Activated CD8-positive, alpha-beta memory T cell treated with anti-CD3 and anti-CD28 coated beads, Interleukin-2, amount 10 ng/mL, durations not matched to agents 7 days and 5 days (primary cell): ENCODE data around the gene ARMC9. TPM values are rescaled to one million over a fixed set of nuclear protein-coding genes. Genes with fewer than 3 reads are reported as not detected.

Source experiments
- ATAC-seq: fragments of 150-1000 bp; cut with Tn5 transposase; one replicate; pipeline ENCODE4 v1.10.0; 2021; ENCODE audit warnings: moderate library complexity
- CTCF ChIA-PET: fragments of 350-600 bp; sonication (Branson Sonifier 250); formaldehyde crosslinking; loops from one replicate; lab custom pipeline; 2021; ENCODE audit warnings: antibody characterized with exemption; lab: Charles Lee
- DNase-seq: peaks from one replicate; pipeline ENCODE4 v3.0.0-alpha.2; 2020
- H3K27ac Mint-ChIP-seq: one replicate; pipeline ENCODE4 v1.8.0; 2021; ENCODE audit warnings: mild to moderate bottlenecking, mixed read lengths
- H3K27me3 Mint-ChIP-seq: one replicate; pipeline ENCODE4 v1.8.0; 2021; ENCODE audit warnings: mixed read lengths
- H3K36me3 Mint-ChIP-seq: one replicate; pipeline ENCODE4 v1.8.0; 2021; ENCODE audit warnings: mild to moderate bottlenecking, mixed read lengths
- H3K4me1 Mint-ChIP-seq: one replicate; pipeline ENCODE4 v1.8.0; 2021; ENCODE audit warnings: mixed read lengths
- H3K4me3 Mint-ChIP-seq: one replicate; pipeline ENCODE4 v1.8.0; 2021; ENCODE audit warnings: mild to moderate bottlenecking, moderate library complexity, mixed read lengths
- H3K9me3 Mint-ChIP-seq: one replicate; pipeline ENCODE4 v1.8.0; 2022; ENCODE audit warnings: low read depth, mixed read lengths
- total RNA-seq, 2 experiments: library from RNA; stranded (reverse); gene quantifications; one replicate each; pipeline ENCODE4 v1.2.3, GENCODE V29; 2021

Gene ARMC9
- total RNA-seq, 2 experiments from 2014 or later: 0.88 to 3.2 TPM

DNA sequence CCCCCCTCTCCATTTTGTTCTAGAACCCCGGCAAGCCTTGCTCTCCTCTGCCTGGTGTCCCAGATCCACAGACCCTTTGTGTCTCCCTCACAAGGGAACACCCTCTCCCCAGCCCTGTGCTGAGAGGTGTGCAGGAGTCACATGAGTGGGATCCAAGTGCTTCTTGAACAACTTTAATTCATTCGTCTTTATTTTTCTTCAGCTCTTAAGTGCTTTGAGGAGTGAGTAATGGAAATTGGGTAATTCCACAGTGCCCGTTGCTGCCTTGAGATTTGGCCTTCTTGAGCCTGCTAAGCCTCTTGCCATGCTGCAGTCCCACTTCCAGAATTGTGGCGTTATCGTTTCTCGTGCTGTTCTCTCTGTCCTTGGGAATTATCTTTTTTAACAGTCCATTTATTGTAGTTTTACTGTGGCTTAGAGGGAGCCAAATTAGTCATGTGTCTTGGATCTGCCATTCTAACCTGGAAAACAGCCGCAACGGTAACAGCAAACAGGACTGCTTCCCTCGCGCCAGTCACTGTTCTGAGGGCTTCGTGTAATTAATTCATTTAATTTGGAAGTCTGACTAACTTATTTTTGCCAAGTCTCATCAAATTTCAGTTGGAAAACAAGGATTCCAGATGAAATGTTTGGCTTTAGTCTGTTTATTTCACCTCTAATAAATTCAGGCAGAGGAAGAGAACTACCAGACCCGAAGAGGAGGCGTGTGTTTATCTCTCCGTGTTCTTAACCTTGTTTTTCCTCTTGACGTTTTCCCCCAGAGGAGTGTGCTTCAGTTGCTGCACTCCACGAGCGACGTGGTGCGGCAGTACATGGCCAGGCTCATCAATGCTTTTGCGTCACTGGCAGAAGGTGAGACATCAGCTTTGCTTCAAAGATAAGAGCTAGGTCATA lies 72.0 kb downstream of the ARMC9 start:
- no peaks in the 10 kb centered on the region for H3K27me3 Mint-ChIP-seq
- CTCF ChIA-PET: no interaction called here
- ATAC-seq (no peak), DNase-seq (no peak)
- H3K27ac Mint-ChIP-seq: no peak overlapping the region
- H3K4me3 Mint-ChIP-seq: no peak overlapping the region
- no peaks in the 10 kb centered on the region for H3K36me3 Mint-ChIP-seq
- H3K9me3 Mint-ChIP-seq: no peaks in the 10 kb centered on the region
- H3K4me1 Mint-ChIP-seq: no peaks in the 10 kb centered on the region

DNA sequence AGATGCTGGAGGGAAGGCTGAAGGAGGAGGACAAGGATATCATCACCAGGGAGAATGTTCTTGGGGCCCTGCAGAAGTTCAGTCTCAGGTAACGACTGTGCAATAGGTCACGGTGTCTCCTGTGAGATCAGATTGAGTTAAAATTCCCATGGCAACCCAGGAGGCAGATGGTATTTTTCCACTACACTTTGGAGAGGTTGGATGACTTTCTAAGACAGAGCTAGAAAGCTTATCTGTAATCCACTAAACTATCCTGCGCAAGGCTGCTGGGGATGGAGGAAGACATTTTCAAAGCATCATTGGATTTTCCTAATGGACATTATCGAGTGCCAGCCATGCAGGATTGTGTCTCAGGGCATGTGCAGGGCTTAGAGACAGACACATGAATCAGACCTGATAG lies 74.6 kb downstream of the ARMC9 start:
- Mint-ChIP-seq H3K36me3 (no peaks in the 10 kb centered on the region), H3K4me1 (peaks cover 12% of the 10 kb centered on the region), H3K4me3 (no peak overlapping the region), H3K9me3 (no peaks in the 10 kb centered on the region), H3K27me3 (peaks cover 3% of the 10 kb centered on the region), H3K27ac (no peak overlapping the region)
- CTCF ChIA-PET: no interaction called here
- no peak for ATAC-seq
- DNase-seq: no peak

DNA sequence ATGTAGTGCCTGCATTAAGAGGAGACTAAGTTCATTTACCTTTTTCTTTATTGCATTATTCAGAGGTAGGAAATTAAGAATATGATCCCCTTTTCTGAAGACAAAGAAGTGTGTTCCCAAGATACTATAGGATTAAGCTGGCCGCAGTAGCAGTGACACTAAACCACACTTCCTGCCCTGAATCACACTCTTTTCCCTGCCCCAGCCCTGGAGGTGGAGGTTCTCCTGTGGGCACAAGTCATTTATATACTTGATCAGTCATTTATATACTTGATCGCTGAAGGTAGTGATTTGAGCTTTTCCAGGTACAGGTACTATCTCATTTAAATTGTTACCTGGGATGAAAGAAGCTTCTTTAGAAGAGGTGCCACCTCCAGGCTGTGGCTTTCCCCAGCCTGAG lies 78.6 kb downstream of the ARMC9 start:
- no peaks in the 10 kb centered on the region for H3K9me3 Mint-ChIP-seq
- H3K4me1 Mint-ChIP-seq: peaks cover 18% of the 10 kb centered on the region
- no peak overlapping the region for H3K4me3 Mint-ChIP-seq
- ATAC-seq: no peak
- no peak overlapping the region for H3K27ac Mint-ChIP-seq
- CTCF ChIA-PET: interaction anchor here (0.8 kb wide), 1 partner anchor 173 kb away, joined by 3 read pairs; no protein-coding TSS in a partner anchor
- DNase-seq: peak; percentile 46
- no peaks in the 10 kb centered on the region for H3K36me3 Mint-ChIP-seq
- peaks cover 9% of the 10 kb centered on the region for H3K27me3 Mint-ChIP-seq

DNA sequence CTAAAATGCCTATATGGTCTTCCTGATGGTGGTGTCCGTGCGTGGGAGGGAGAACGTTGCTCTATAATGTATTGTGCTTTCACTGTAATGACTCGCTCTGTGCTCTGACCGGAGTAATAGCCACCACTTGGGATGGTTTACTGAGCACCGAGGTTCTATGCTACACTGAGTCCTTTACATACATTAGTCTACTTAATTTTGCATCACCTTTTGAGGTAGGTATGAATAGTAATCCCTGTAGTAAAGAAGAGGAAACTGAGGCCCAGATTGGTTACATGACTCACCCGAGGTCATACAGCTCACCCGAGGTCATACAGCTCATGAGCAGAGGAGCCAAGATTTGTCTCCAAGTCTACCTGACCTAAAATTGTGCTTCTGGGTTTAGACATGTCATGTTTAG lies 79.5 kb downstream of the ARMC9 start:
- Mint-ChIP-seq H3K4me1 (peaks cover 18% of the 10 kb centered on the region), H3K27ac (no peak overlapping the region), H3K4me3 (no peak overlapping the region), H3K9me3 (no peaks in the 10 kb centered on the region), H3K27me3 (peaks cover 9% of the 10 kb centered on the region), H3K36me3 (no peaks in the 10 kb centered on the region)
- ATAC-seq (peak; percentile 20), DNase-seq (no peak)
- CTCF ChIA-PET: no interaction called here

DNA sequence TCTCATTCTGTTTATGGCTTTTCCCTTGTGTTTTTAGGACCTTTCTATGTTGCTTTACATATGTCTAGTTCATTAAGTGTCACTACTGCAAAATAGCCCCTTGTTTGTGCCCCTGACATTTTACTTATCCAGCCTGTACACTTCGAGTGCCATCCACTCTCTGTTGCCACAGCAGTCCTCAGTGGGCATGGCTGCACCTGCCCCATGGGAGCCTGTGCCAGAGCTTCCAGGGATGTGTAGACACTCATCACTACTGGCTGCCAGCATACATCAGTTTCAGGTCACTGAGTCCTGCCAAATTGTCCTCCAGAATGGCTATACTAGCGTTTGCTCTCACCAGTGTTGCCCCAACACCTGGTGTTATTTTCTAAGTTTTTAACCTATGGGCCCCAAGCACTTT lies 80.4 kb downstream of the ARMC9 start:
- ATAC-seq (no peak), DNase-seq (no peak)
- Mint-ChIP-seq H3K9me3 (no peaks in the 10 kb centered on the region), H3K27ac (no peak overlapping the region), H3K4me1 (peaks cover 18% of the 10 kb centered on the region), H3K27me3 (peaks cover 9% of the 10 kb centered on the region), H3K36me3 (no peaks in the 10 kb centered on the region), H3K4me3 (no peak overlapping the region)
- CTCF ChIA-PET: no interaction called here

DNA sequence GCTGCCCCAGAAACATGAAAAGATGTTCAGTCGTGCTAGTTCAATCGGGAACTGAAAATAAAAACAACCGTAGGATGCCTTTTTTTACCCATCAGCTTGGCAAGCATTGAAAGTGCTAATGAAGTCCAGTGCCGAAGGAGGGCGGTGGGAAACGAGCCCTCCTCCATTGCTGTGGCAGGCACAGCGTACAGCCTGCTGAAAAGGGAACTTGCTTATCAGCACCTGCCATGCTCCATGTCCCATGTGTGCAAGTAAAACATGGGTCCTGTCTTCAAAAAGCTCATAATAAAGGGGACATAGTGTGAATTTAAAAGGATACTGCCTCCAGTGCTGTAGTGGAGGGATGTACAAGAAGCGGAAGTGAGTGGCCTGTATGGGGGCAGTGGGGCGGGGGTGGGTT lies 82.4 kb downstream of the ARMC9 start:
- no peak overlapping the region for H3K4me3 Mint-ChIP-seq
- ATAC-seq (no peak), DNase-seq (no peak)
- peaks cover 9% of the 10 kb centered on the region for H3K27me3 Mint-ChIP-seq
- H3K36me3 Mint-ChIP-seq: no peaks in the 10 kb centered on the region
- no peak overlapping the region for H3K27ac Mint-ChIP-seq
- H3K9me3 Mint-ChIP-seq: no peaks in the 10 kb centered on the region
- CTCF ChIA-PET: interaction anchor here (1.4 kb wide), 1 partner anchor 202 kb away, joined by 4 read pairs; no protein-coding TSS in a partner anchor
- peaks cover 18% of the 10 kb centered on the region for H3K4me1 Mint-ChIP-seq

DNA sequence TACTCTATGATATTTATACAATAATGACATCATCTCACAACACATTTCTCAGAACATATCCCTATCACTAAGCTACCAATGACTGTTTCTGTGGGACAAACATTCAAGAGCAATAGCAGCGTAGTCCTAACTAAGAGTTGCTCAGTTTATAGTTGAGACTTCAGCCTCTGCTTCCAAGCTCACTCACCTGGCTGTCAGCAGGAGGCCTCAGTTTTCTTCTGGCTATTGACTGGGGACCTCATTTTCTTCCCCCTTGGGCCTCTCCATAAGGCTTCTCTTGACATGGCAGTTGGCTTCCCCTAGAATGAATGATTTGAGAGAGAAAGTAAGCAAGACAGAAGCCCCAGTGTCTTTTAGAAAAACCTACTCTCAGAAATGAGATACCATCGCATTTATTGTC lies 85.9 kb downstream of the ARMC9 start:
- Mint-ChIP-seq H3K27me3 (peaks cover 6% of the 10 kb centered on the region), H3K27ac (no peak overlapping the region), H3K4me1 (no peaks in the 10 kb centered on the region), H3K9me3 (no peaks in the 10 kb centered on the region), H3K4me3 (no peak overlapping the region), H3K36me3 (no peaks in the 10 kb centered on the region)
- CTCF ChIA-PET: no interaction called here
- ATAC-seq: no peak
- DNase-seq: no peak

DNA sequence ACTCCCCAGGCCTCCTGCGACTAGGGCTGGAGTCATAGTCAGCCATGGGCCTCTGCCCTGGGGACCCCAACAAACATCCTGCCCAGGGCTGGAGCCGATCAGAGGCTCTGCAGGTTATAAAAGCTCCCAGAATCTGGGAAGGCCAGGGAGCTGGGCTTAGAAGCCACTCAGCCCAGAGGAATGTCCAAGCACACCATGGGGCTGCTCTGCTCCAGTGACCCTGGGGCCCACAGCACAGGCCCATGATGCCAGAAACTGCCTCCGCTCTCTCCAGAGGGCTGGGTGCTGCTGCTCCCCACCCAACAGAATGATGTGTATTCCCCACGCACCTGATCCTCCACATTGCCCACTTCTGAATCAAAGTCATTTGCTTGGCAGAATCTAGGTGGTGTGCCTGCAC lies 88.5 kb downstream of the ARMC9 start:
- ATAC-seq (no peak), DNase-seq (no peak)
- Mint-ChIP-seq H3K9me3 (no peaks in the 10 kb centered on the region), H3K36me3 (no peaks in the 10 kb centered on the region), H3K4me1 (no peaks in the 10 kb centered on the region), H3K4me3 (no peak overlapping the region), H3K27ac (no peak overlapping the region), H3K27me3 (no peaks in the 10 kb centered on the region)
- CTCF ChIA-PET: interaction anchor here (1.3 to 2.4 kb wide), 2 partner anchors 10 to 119 kb away, joined by 4 to 7 read pairs; no protein-coding TSS in a partner anchor

DNA sequence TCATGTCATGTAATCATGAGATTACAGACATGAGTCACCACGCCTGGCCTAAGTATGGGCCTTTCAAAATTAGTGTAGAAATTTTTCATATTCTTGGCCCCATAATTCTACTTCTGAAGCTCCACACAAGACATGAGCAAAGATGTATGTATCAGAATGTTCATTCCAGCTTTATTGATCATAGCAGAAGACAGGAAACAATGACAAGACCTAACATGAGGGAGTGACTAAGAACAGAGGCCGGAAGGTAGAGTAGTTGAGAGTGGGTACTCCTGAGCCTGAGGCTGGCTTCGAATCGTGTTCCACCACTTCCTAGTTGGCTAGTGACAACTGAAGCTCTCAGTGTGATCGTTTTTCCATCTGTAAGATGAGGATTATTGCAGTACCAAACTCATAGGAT lies 89.3 kb downstream of the ARMC9 start:
- Mint-ChIP-seq H3K4me1 (no peaks in the 10 kb centered on the region), H3K27me3 (no peaks in the 10 kb centered on the region), H3K4me3 (no peak overlapping the region), H3K27ac (no peak overlapping the region), H3K9me3 (no peaks in the 10 kb centered on the region), H3K36me3 (no peaks in the 10 kb centered on the region)
- ATAC-seq: no peak
- CTCF ChIA-PET: interaction anchor here (0.5 to 2.4 kb wide), 5 partner anchors 9 to 164 kb away, joined by 3 to 7 read pairs (median 3); no protein-coding TSS in a partner anchor
- DNase-seq: no peak

DNA sequence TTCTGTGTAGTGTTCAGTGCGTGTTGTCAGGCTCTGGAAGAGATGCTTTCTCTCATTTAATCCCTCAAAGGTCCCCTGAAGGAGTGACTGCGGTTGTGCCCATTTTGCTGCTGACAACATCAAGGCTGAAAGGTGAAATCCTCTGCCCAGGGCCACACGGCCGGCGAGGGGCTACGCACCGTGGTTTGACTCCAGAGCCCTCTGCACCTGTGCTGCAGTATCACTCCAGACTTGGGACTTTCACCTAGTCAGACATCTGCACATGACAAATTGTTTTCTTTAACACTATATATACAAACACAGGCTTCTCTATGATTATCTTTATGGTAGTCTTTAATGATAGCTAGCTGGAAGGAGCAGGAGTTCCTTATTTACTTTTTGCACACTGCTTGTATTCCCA lies 90.2 kb downstream of the ARMC9 start:
- CTCF ChIA-PET: interaction anchor here (0.7 to 1.3 kb wide), 3 partner anchors 8 to 163 kb away, joined by 3 to 4 read pairs (median 3); no protein-coding TSS in a partner anchor
- H3K27me3 Mint-ChIP-seq: no peaks in the 10 kb centered on the region
- no peaks in the 10 kb centered on the region for H3K9me3 Mint-ChIP-seq
- no peak for ATAC-seq
- H3K4me3 Mint-ChIP-seq: no peak overlapping the region
- H3K27ac Mint-ChIP-seq: no peak overlapping the region
- DNase-seq: no peak
- no peaks in the 10 kb centered on the region for H3K36me3 Mint-ChIP-seq
- no peaks in the 10 kb centered on the region for H3K4me1 Mint-ChIP-seq

DNA sequence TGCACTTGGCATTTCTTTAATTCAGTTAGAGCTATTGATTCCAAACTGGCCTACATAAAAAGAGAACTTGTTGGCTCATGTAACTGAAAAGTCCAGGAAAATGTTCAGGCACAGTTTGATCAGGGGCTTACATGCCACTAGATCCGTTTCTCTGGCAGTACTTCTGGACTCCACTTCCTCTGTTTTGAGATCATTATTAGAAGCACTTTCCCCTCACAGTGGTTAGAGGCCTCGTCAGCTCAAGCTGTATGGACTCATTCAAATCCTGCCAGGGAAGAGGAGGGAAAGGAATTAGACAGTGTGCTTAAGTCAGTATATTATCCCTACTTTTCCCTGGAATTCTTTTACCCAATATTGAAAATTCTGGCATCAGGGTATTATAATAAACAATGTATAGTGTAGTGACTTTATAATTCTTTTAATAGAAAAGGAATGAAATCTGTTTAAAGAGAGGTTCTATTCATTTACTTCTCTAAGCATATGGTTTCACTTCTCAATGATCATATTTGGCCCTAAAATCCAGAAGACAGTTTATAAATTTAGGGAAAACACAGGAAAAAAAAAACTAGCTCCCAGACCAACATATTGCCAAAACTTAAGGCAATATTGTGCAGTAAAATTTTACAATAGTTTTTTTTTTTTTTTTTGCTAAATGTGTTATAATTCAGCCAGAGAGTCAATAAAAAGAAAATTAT lies 92.0 kb downstream of the ARMC9 start:
- Mint-ChIP-seq H3K36me3 (no peaks in the 10 kb centered on the region), H3K4me1 (no peaks in the 10 kb centered on the region), H3K27ac (no peak overlapping the region), H3K9me3 (no peaks in the 10 kb centered on the region), H3K27me3 (no peaks in the 10 kb centered on the region), H3K4me3 (no peak overlapping the region)
- DNase-seq (no peak), ATAC-seq (no peak)
- CTCF ChIA-PET: interaction anchor here (0.7 to 1.3 kb wide), 3 partner anchors 8 to 127 kb away, joined by 3 to 4 read pairs (median 3); no protein-coding TSS in a partner anchor

DNA sequence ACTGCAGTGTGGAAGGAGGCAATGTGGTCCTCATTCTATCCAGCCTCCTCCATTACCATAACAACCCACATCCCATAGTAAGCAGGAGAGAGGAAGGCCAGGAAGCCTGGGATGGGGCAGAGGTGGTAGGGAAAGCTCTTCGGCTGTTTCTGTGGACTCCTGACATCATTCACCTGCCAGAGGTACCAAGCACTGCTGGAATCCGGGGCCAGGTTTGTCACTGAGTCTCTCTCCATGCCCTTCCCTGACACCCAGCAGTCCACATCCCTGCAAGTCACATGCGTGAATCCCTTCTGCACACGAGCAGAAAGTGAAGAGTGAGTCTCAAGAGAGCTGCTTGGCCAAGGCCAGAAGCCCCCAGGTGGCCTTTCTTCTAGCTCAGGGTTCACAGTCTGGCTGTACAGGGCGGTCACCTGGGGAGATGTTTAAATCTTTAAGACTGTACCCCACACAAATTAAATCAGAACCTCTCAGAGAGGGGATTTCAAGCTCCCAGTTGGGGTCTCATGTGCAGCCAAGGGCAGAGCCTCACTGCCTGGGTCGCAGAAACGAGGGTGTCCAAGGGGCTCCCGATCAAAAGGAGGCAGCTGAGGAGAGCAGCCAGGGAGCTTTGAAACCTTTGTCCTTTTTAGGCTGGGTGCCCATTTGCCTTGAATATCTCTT lies 94.2 kb downstream of the ARMC9 start:
- H3K27ac Mint-ChIP-seq: no peak overlapping the region
- CTCF ChIA-PET: interaction anchor here (1.1 kb wide), 1 partner anchor 113 kb away, joined by 3 read pairs; no protein-coding TSS in a partner anchor
- no peaks in the 10 kb centered on the region for H3K27me3 Mint-ChIP-seq
- no peaks in the 10 kb centered on the region for H3K36me3 Mint-ChIP-seq
- no peak overlapping the region for H3K4me3 Mint-ChIP-seq
- no peaks in the 10 kb centered on the region for H3K9me3 Mint-ChIP-seq
- DNase-seq (no peak), ATAC-seq (no peak)
- no peaks in the 10 kb centered on the region for H3K4me1 Mint-ChIP-seq

DNA sequence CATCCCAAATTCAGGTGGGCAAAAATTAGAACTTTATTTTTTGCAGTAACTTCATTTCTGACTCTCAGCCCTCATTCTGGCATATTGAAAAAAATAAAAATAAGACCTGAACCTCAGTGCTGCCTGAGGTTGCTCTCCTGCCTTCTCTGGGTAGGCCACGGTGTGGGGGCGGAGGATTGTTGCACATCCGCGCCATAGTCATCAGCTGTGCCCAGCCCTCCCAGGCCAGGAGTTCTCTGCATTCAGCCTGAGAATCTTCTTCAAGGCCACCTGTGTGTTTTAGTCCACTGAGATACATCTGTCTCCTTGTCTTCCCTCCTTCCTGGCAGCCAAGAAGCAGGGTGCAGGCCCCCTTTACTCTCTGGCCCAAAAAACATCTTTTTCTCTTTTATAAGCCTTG lies 94.7 kb downstream of the ARMC9 start:
- DNase-seq (no peak), ATAC-seq (no peak)
- CTCF ChIA-PET: interaction anchor here (1.1 kb wide), 1 partner anchor 113 kb away, joined by 3 read pairs; no protein-coding TSS in a partner anchor
- Mint-ChIP-seq H3K27ac (no peak overlapping the region), H3K27me3 (no peaks in the 10 kb centered on the region), H3K36me3 (no peaks in the 10 kb centered on the region), H3K4me1 (no peaks in the 10 kb centered on the region), H3K9me3 (no peaks in the 10 kb centered on the region), H3K4me3 (no peak overlapping the region)
